ENCODE measurements around the gene LUC7L.

Gene LUC7L

DNA sequence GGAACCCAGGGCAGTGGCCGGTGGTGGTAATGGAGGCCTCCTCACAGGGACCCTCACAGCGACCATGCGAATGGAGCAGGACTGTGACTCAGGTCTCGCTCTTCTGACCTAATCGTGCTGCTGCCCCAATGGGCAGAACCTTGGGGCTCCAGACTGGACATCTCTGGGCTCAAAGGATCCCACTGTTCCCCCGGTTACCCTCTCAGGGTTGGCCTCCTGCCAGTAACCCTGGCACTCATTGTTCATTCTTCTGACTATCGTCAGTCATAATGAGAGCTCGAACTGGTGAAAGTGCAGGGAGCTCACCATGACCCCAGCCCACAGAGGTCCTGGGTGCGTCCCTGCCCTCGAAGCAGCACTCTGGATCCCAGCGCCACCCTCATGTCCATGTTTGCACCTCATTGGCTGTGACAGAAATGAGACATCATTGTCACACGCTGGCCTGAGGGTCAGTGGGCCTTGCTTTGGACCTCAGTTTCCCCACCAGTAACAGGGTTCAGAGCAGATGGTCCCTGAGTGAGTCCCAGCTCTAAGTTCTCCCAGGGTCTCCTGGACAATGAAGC lies 86.8 kb downstream of the LUC7L start:
- TF ChIP-seq ZFX (IDR thresholded peaks at IDR 0.05; ENCODE audit: borderline replicate concordance): no peak
- TF ChIP-seq, protein P1, sequence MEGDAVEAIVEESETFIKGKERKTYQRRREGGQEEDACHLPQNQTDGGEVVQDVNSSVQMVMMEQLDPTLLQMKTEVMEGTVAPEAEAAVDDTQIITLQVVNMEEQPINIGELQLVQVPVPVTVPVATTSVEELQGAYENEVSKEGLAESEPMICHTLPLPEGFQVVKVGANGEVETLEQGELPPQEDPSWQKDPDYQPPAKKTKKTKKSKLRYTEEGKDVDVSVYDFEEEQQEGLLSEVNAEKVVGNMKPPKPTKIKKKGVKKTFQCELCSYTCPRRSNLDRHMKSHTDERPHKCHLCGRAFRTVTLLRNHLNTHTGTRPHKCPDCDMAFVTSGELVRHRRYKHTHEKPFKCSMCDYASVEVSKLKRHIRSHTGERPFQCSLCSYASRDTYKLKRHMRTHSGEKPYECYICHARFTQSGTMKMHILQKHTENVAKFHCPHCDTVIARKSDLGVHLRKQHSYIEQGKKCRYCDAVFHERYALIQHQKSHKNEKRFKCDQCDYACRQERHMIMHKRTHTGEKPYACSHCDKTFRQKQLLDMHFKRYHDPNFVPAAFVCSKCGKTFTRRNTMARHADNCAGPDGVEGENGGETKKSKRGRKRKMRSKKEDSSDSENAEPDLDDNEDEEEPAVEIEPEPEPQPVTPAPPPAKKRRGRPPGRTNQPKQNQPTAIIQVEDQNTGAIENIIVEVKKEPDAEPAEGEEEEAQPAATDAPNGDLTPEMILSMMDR (IDR thresholded peaks at IDR 0.05): no peak
- no peak overlapping the region for H3K27ac ChIP-seq

DNA sequence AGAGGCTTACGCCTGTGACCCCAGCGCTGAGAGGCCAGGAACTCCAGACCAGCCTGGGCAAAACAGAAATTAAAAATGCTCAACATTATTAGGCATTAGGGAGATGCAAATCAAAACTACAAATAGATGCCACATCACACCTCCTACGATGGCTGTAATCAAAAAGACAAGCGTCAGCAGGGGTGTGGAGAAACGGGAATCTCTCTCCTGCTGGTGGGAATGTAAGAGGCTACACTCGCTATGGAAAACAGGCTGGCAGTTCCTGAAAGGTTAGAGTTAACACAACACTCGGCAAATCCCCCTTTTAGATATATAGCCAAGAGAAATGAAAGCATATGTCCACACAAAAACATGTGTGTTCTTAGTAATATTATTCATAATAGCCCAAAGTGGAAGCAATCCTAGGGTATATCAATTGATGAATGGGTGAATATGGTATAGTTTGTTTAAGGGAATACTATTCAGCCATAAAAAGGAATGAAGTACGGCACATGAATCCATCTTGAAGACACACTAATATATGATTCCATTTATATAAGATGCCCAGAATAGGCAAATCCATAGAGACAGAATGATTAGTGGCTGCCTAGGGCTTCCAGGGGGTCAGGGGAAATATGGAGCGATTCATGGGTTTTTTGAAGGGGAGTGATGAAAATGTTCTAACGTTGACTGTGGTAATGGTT lies 88.9 kb downstream of the LUC7L start:
- TF ChIP-seq, protein P1 (IDR thresholded peaks at IDR 0.05): no peak
- TF ChIP-seq ZFX (IDR thresholded peaks at IDR 0.05; ENCODE audit: borderline replicate concordance): no peak
- no peak overlapping the region for H3K27ac ChIP-seq
